Measurements from ENCODE around the gene MFGE8.

MFGE8 gene

DNA sequence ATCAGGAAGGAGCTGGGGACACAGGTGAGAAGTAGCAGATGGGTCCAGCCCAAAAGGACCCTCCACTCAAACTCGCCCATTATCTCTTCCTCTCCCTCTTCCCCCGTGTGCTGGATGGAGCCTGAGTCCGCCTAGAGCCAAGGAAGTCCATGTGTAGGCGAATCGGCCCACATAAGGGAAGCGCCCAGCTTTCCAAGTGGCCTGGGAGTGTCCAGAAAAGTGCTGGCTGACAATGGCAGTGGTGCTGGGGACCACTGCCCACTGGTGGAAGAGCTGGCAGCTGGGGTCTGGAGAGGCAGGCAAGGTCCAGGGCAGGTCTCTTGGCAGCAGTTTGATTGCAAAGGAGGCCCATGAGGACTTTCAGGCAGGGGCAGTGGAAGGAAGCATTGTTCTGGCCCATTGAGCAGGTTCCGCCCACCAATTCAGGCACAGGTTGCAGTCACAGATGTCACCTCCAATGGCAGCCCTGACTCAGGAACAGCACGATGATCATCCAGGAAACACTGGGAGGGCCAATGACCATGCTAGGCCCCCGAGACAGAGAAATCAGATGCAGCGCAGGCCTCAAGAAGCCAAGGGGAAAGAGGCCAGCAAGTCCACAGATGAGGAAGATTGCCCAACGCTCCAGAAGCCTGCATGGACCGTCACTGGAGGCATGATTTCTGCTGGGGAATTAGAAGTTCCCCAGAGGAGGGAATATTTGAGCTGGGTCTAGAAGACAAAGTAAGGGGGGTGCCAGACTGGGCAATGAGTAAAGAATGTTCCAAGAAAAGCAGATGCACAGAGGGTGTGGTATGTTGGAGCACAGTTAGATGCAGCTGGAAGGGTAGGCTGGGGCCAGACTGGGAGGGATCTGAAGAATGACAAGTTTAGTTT, 3.0 kb downstream of the MFGE8 start:
- no peaks in the 10 kb centered on the region for H4K20me1 ChIP-seq (ENCODE audit: low read depth, low read length)
- no peak overlapping the region for H3K4me3 ChIP-seq (ENCODE audit: insufficient read depth, low read length, poor library complexity, severe bottlenecking)
- H3K4me2 ChIP-seq (ENCODE audit: low read depth, low read length, poor library complexity, severe bottlenecking) = no peak overlapping the region
- no peaks in the 10 kb centered on the region for H3F3A ChIP-seq (ENCODE audit: insufficient read depth)
- H3K9me2 ChIP-seq (replicated peaks; ENCODE audit: insufficient read depth, low read length) = no peaks in the 10 kb centered on the region
- H3K27ac ChIP-seq (ENCODE audit: low read depth, low read length) = no peak overlapping the region
- no peaks in the 10 kb centered on the region for H3K9me3 ChIP-seq (ENCODE audit: insufficient read depth, low read length)
- no peaks in the 10 kb centered on the region for H3K79me2 ChIP-seq (ENCODE audit: insufficient read depth, low read length)
- no peak overlapping the region for H3K9ac ChIP-seq (ENCODE audit: low read length)
- no peak for TF ChIP-seq EZH2phosphoT487 (conservative IDR thresholded peaks at IDR 0.05; ENCODE audit: low read length)
- TF ChIP-seq, protein P1, sequence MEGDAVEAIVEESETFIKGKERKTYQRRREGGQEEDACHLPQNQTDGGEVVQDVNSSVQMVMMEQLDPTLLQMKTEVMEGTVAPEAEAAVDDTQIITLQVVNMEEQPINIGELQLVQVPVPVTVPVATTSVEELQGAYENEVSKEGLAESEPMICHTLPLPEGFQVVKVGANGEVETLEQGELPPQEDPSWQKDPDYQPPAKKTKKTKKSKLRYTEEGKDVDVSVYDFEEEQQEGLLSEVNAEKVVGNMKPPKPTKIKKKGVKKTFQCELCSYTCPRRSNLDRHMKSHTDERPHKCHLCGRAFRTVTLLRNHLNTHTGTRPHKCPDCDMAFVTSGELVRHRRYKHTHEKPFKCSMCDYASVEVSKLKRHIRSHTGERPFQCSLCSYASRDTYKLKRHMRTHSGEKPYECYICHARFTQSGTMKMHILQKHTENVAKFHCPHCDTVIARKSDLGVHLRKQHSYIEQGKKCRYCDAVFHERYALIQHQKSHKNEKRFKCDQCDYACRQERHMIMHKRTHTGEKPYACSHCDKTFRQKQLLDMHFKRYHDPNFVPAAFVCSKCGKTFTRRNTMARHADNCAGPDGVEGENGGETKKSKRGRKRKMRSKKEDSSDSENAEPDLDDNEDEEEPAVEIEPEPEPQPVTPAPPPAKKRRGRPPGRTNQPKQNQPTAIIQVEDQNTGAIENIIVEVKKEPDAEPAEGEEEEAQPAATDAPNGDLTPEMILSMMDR (IDR thresholded peaks at IDR 0.05; ENCODE audit: insufficient read depth, low read length, poor library complexity, severe bottlenecking) = no peak
- no peaks in the 10 kb centered on the region for H3K27me3 ChIP-seq (ENCODE audit: low read length)
- no peak overlapping the region for H2AFZ ChIP-seq (ENCODE audit: low read depth, low read length, severe bottlenecking)
- no peaks in the 10 kb centered on the region for H3K36me3 ChIP-seq (ENCODE audit: low read length)

DNA sequence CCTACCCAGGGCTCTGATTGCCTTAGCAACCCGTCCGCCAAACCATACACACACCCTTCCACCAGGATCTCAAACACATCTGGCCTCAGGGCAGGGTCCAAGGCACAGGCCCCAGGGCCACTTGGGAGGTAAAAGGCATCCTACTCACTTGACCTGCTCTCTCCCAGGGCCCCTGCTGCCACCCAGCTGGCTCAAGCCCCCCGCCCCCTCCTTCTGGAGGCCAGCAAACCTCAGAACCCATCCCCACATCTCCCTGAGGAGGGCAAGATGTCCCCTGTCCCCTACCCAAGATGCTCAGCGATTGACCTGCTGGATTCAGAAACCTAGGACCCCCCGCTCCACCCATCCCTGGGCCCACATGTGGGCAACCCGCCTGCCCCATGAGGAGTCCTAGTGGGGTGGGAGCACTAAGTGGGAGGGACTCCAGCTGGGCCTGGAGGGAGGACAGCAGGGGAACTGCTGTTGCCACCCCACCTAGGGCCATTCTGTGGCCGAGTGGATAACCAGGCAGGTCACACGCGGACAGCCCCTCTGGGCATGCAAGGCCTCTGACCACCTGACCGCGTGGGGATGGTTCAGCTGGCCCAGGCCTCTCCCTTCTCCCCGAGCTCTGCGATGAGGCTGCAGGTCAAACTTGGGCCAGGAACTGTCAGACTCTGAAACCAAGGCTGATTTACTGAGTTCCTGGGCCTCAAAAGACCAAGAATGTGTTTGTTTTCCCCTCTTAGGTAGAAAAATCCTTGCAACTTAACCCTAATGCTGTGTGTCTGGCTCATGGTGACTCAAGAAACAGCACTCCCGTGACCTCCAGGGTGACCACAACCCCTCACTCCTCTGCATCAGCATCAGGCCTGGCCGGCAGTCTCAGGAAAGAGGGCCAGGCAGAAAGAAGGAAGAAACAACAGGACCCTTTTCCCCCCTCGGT, 4.2 kb downstream of the MFGE8 start:
- Histone ChIP-seq H3K36me3 (ENCODE audit: low read length) (no peaks in the 10 kb centered on the region), H3K4me2 (ENCODE audit: low read depth, low read length, poor library complexity, severe bottlenecking) (no peak overlapping the region), H3K9me2 (replicated peaks; ENCODE audit: insufficient read depth, low read length) (no peaks in the 10 kb centered on the region), H3F3A (ENCODE audit: insufficient read depth) (no peaks in the 10 kb centered on the region), H3K27me3 (ENCODE audit: low read length) (no peaks in the 10 kb centered on the region), H2AFZ (ENCODE audit: low read depth, low read length, severe bottlenecking) (no peak overlapping the region), H3K27ac (ENCODE audit: low read depth, low read length) (no peak overlapping the region), H3K79me2 (ENCODE audit: insufficient read depth, low read length) (no peaks in the 10 kb centered on the region), H4K20me1 (ENCODE audit: low read depth, low read length) (no peaks in the 10 kb centered on the region), H3K9ac (ENCODE audit: low read length) (no peak overlapping the region), H3K9me3 (ENCODE audit: insufficient read depth, low read length) (no peaks in the 10 kb centered on the region), H3K4me3 (ENCODE audit: insufficient read depth, low read length, poor library complexity, severe bottlenecking) (no peak overlapping the region)
- TF ChIP-seq, protein P1 (IDR thresholded peaks at IDR 0.05; ENCODE audit: insufficient read depth, low read length, poor library complexity, severe bottlenecking) = no peak
- no peak for TF ChIP-seq EZH2phosphoT487 (conservative IDR thresholded peaks at IDR 0.05; ENCODE audit: low read length)

DNA sequence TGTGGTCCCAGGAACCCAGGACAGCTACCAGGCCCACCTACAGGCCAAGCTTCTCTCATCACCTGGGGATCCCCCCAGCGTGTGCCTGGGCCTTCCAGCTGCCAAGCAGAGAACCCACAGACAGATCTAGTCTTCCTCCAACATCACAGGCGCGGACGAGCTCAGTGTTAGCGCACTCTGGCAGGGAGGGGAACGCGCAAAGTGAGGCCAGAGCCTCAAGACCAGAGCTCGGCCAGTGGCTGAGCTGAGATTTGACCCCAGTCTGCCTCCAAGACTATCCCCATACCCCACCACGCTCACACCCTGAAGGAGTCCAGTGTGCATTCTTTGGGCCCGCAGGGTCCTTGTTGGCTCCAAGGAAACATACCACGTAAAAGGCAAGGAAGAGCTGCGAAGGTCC, 5.1 kb downstream of the MFGE8 start:
- Histone ChIP-seq H3F3A (ENCODE audit: insufficient read depth) (no peaks in the 10 kb centered on the region), H2AFZ (ENCODE audit: low read depth, low read length, severe bottlenecking) (no peak overlapping the region), H3K79me2 (ENCODE audit: insufficient read depth, low read length) (no peaks in the 10 kb centered on the region), H3K36me3 (ENCODE audit: low read length) (no peaks in the 10 kb centered on the region), H3K27ac (ENCODE audit: low read depth, low read length) (no peak overlapping the region), H3K4me2 (ENCODE audit: low read depth, low read length, poor library complexity, severe bottlenecking) (no peak overlapping the region), H3K9me3 (ENCODE audit: insufficient read depth, low read length) (no peaks in the 10 kb centered on the region), H3K9me2 (replicated peaks; ENCODE audit: insufficient read depth, low read length) (no peaks in the 10 kb centered on the region), H3K4me3 (ENCODE audit: insufficient read depth, low read length, poor library complexity, severe bottlenecking) (no peak overlapping the region), H3K27me3 (ENCODE audit: low read length) (no peaks in the 10 kb centered on the region), H4K20me1 (ENCODE audit: low read depth, low read length) (no peaks in the 10 kb centered on the region), H3K9ac (ENCODE audit: low read length) (no peak overlapping the region)
- TF ChIP-seq EZH2phosphoT487 (conservative IDR thresholded peaks at IDR 0.05; ENCODE audit: low read length) = no peak
- TF ChIP-seq, protein P1 (IDR thresholded peaks at IDR 0.05; ENCODE audit: insufficient read depth, low read length, poor library complexity, severe bottlenecking) = no peak
